HFF-Myc (cell line): Measurements from ENCODE around the gene DPEP3.
"Not testable (repeated sequence)": the region's sequence is repeated elsewhere in the genome, so short reads cannot be mapped to it uniquely, and the experiment has no call there.

Experiments used
- DNase-seq: peaks from one replicate; pipeline ENCODE4 v3.0.0-alpha.2; 2011; ENCODE audit warnings: low read depth; ENCODE audit errors: extremely low read depth
- H3K4me3 ChIP-seq: replicated peaks from 2 replicates; pipeline ENCODE4 v1.5.1; 2011; ENCODE audit warnings: low read depth, mild to moderate bottlenecking, control low read depth, low read length
- TF ChIP-seq, protein P1 (sequence below): IDR thresholded peaks from 2 replicates; pipeline ENCODE4 v1.5.1; 2012; ENCODE audit warnings: mild to moderate bottlenecking, low read depth, low read length, control low read depth; ENCODE audit errors: missing control alignments

Gene DPEP3

DNA sequence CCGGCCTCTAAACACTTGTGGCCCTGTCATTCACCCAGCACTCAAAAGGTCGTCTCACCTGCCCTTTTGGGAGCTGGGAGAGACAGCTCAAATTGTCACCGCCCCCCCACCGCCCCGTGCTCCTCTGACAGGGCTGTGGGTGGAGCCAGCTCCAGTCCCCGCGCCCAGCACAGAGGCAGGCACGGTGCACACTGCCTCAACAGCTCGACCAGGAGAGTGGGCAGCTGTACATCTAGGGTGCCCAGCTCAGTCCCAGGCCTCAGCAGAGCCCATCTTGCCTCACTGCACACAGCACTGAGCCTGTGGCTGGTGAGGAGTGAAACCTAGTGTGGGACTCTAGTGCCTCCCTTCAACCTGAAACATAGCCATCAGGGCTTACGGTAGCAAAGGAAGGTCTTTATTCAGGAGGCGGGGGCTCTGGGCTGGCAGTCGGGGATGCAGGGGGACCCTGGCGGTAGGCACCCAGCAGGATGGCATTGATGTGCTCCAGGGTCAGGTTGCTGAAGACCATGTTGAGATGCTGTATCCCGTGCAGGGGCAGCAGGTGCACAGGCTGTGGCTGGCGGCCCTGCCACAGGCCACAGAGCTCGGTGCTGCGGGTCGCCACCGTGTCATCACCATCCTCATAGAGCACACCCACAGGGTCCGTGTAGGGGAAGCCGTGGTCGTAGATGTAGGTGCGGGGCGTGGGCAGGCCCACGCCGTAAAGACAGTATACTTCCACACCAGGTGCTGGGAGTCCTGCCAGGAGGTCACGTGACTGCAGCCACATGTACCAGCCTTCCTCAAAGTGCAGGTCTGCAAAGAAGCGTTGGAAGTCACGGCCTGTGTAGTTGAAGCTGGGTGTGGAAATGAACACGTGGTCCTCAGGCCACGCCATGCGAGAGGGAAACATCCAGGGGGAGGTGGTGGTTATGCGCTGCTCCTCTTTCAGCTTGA is 40.5 kb downstream of the DPEP3 start:
- H3K4me3 ChIP-seq, result no peak overlapping the region
- no peak for DNase-seq
- TF ChIP-seq, protein P1, sequence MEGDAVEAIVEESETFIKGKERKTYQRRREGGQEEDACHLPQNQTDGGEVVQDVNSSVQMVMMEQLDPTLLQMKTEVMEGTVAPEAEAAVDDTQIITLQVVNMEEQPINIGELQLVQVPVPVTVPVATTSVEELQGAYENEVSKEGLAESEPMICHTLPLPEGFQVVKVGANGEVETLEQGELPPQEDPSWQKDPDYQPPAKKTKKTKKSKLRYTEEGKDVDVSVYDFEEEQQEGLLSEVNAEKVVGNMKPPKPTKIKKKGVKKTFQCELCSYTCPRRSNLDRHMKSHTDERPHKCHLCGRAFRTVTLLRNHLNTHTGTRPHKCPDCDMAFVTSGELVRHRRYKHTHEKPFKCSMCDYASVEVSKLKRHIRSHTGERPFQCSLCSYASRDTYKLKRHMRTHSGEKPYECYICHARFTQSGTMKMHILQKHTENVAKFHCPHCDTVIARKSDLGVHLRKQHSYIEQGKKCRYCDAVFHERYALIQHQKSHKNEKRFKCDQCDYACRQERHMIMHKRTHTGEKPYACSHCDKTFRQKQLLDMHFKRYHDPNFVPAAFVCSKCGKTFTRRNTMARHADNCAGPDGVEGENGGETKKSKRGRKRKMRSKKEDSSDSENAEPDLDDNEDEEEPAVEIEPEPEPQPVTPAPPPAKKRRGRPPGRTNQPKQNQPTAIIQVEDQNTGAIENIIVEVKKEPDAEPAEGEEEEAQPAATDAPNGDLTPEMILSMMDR, result no peak

DNA sequence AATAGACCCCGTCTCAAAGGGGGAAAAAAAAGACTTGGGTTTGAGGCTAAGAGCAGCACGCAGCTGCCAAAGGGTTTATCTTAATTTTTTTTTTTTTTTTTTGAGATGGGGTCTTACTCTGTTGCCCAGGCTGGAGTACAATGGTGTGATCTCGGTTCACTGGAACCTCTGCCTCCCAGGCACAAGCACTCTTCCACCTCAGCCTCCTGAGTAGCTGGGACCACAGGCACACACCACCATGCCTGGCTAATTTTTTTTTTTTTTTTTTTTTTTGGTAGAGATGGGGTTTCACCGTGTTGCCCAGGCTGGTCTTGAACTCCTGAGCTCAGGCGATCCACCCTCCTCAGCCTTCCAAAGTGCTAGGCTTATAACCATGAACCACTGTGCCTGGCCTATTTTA is 42.6 kb downstream of the DPEP3 start:
- peak overlapping the region; percentile 92; the same call in 1 of the 2 replicates for H3K4me3 ChIP-seq
- DNase-seq, result not testable (repeated sequence)

DNA sequence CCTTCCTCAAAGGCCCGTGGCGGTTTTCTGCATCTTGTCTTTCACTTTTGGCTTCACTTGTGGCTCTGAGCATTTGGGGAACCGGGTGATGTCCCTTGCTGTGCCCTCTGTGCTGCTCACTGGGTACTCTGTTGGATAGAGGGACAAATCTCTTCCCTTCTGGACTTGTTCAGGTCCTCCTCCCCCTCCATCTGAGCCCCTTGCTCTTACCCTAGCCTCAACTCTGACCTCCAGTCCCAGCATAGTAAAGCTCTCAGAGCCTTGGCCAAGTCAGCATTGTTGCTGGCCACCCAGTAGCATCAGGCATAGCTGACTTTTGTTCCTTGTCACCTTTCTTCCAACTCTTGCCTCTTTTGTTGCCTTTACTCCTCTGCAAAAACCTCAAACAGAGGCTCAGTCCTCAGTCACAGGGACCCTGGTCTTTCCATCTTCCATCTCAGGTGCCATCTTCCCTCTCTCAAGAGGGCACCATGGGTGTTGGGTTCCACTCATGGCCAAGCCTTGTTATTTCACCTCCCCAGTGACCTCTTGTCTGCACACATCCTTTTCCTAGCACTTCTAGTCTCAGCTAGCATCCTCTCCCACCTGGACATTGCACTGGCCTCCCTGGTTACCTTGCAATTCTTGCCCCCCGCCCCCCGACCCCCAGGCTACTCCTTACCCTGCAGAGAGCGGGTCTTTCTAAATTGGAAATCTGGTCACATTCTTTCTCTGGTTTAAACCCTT is 43.3 kb downstream of the DPEP3 start:
- H3K4me3 ChIP-seq, result peak overlapping the region; percentile 92
- TF ChIP-seq, protein P1, result no peak
- DNase-seq, result no peak

DNA sequence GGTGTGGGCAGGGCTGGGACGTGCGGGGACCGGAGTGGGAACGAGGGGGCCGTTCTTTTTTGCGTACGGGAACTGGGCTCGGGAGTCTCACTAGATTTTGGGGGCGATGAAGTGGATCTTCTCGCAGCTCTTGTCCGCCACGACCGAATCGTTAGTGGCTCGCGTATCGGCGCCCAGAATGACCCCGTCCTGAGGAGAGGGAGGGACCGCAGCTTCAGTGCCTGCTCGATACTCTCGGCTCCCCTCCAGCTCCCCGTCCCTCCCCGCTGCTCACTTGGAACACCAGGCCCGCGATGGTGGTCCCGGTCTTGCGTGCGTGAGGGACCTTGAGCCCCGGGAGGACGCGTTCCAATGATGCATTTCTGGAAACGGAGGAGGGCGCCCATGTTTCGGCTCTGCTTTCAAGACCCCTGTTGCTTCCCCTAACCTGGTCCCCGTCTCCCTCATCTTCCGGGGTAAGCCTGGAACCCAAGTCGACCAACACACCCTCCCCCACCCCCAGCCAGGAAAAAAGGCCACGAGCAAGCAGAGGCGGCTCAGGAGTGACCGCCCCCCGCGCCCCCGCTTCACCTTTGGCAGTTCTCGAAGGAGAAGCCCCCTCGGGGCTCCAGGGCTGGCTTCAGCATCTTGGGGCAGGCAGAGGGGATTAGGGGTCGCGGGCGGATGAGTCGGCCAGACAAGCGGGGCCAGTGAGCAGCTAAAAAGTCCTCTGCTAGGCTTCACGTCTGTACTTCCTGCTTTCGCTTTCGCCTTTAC is 44.0 kb downstream of the DPEP3 start, which contains the start of gene PSMB10:
TSS of gene PSMB10 (minus strand) at position 727 of the 756 bp plus-strand sequence. CDS start at position 626, 101 bp downstream.
- TF ChIP-seq, protein P1, result no peak
- no peak for DNase-seq
- H3K4me3 ChIP-seq, result peak within 1 kb of the TSS; percentile 92

DNA sequence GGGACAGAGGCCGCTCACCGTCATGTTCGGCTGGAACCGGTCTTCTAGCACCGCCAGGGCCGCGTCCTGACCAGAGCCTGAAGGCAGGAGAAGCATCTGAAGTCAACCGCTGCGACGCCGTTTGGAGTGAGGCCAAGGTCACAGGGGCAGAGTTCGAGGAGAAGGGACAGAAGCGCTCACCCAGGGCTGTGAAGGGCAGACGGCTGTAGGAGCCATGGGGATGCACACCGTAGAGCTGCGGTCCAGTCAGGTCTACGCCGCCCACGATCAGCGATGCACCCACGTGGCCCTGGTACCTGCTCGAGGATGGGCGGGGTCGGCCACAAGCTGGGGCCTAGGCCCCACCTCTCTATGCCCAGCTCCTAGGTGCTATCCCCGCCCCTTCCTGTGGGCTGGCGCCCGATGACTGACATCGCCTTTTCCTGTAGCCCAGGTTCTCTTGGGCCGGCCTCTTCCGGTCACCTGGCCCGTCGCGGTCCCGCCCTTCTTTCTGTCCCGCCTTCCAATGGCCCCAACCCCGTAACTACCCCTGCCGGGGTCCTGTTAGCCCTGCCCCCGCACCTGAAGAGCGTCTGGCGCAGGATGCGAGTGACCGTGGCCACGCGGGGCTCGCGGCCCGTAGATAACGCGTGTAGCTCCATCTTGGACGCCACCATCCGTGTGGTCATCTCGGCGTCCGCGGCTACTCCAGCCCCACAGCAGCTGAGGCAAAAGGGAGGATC is 44.7 kb downstream of the DPEP3 start:
- H3K4me3 ChIP-seq, result peak overlapping the region; percentile 92
- peak; percentile 78 for DNase-seq
- TF ChIP-seq, protein P1, result no peak

DNA sequence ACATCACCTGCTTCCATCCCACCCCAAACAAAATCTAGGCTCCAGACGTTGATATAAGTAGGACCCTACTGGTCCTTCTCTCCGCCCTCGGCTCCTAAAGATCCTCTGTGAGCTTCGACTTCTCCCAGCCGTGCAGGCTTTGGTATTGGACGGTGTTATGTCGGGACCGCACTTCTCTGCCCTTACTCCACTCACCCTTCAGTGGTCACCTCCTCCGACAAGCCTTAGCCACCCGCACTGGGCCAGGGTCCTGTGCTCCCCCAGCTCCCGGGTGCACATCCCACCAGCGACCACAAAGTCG is 45.2 kb downstream of the DPEP3 start:
- H3K4me3 ChIP-seq, result peak overlapping the region; percentile 92
- DNase-seq, result no peak
- TF ChIP-seq, protein P1, result no peak
